ENCODE measurements around the gene FAM200B.

FAM200B gene

GRCh38 chr4:15681372-15682241, at the start of gene FAM200B:
Gene FAM200B (plus strand): TSS chr4:15681827. CDS start chr4:15686978, 5,151 bp downstream.
- no peak for TF ChIP-seq CTCF (IDR thresholded peaks at IDR 0.05)

- TF ChIP-seq CTCF (IDR thresholded peaks at IDR 0.05) = no peak
Observed at GRCh38 chr4:15636818-15637217, 44.8 kb upstream of the FAM200B start.

- no peak for TF ChIP-seq CTCF (IDR thresholded peaks at IDR 0.05)
Observed at GRCh38 chr4:15638418-15638817, 43.2 kb upstream of the FAM200B start.

- no peak for TF ChIP-seq CTCF (IDR thresholded peaks at IDR 0.05)
Observed at GRCh38 chr4:15648600-15648999, 33.0 kb upstream of the FAM200B start.

GRCh38 chr4:15649914-15650545, 31.6 kb upstream of the FAM200B start:
- TF ChIP-seq CTCF (IDR thresholded peaks at IDR 0.05) = peak; percentile 83

- TF ChIP-seq CTCF (IDR thresholded peaks at IDR 0.05) = no peak
Observed at GRCh38 chr4:15651676-15652075, 30.0 kb upstream of the FAM200B start.

GRCh38 chr4:15652191-15652590, 29.4 kb upstream of the FAM200B start:
- no peak for TF ChIP-seq CTCF (IDR thresholded peaks at IDR 0.05)

Measured in LNCAP (cell line).